Measurements from ENCODE around the gene CECR2. TPM values are rescaled to one million over a fixed set of nuclear protein-coding genes. Genes with fewer than 3 reads are reported as not detected.

Gene CECR2
- total RNA-seq, 2 experiments from 2014 or later = not detected

DNA sequence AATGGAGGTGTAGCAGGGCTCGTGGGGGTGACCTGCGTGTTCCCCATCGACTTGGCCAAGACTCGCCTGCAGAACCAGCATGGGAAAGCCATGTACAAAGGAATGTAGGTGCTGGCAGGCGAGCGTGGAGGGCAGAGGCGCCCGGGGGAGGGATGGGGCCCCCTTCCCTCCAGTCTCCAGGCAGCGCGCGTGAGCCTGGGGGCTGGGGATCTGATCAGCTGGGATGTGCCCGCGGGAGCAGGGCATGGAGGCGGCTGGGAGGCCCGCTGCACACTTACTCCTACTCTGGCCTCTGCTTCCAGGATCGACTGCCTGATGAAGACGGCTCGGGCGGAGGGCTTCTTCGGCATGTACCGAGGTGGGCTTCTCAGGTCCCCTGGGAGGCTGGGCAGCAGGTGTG is 211.8 kb downstream of the CECR2 start:
- Mint-ChIP-seq H3K36me3 (ENCODE audit: low read depth) (no peaks in the 10 kb centered on the region), H3K27me3 (no peaks in the 10 kb centered on the region), H3K4me1 (ENCODE audit: low read depth) (no peaks in the 10 kb centered on the region), H3K9me3 (no peaks in the 10 kb centered on the region), H3K4me3 (no peak overlapping the region), H3K27ac (no peak overlapping the region)
- H3K9me3 ChIP-seq (ENCODE audit: control insufficient read depth in 1 of 2, insufficient read depth in 1 of 2, low read length in 2 of 2) = no peaks in the 10 kb centered on the region
- no peak overlapping the region for H3K4me3 ChIP-seq (ENCODE audit: low read length)
- ATAC-seq (ENCODE audit: poor library complexity) (no peak), DNase-seq (no peak)
- H3K36me3 ChIP-seq (ENCODE audit: insufficient read depth, low read length) = no peaks in the 10 kb centered on the region
- TF ChIP-seq CTCF (IDR thresholded peaks at IDR 0.05) = no peak
- no peaks in the 10 kb centered on the region for H3K4me1 ChIP-seq (ENCODE audit: insufficient read depth, low read length)
- no peak overlapping the region for H3K27ac ChIP-seq (ENCODE audit: low read depth in 1 of 2, low read length in 2 of 2)
- intact Hi-C loops (cut with DNase I, micrococcal nuclease) = no loop called here
- ChIA-PET CTCF (no interaction called here), POLR2A (no interaction called here)
- no peaks in the 10 kb centered on the region for H3K27me3 ChIP-seq (ENCODE audit: control insufficient read depth in 1 of 2, insufficient read depth in 2 of 2, low read length in 2 of 2)

DNA sequence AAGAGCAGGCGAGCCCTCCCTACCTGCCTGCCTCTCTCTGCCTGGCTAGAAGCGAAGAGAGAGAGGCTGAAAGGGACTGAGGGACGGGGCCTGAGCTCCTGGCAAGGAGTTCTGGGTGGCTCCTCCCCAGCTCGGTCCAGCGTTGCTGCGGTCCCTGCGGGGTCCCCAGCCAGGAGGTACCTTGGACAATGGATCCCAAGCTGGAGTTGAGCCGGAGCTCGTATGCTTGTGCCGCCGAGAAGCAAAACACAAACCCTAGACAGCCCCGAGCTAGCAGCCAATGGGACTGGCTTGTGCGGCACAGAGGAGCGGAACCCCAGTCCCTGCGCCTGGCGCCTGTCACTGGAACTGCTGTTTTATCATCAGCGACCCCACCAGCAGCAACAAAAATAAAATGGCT is 212.4 kb downstream of the CECR2 start:
- DNase-seq = no peak
- ChIA-PET POLR2A (no interaction called here), CTCF (no interaction called here)
- no peaks in the 10 kb centered on the region for H3K27me3 Mint-ChIP-seq
- H3K4me1 ChIP-seq (ENCODE audit: insufficient read depth, low read length) = no peaks in the 10 kb centered on the region
- H3K4me1 Mint-ChIP-seq (ENCODE audit: low read depth) = no peaks in the 10 kb centered on the region
- H3K4me3 ChIP-seq (ENCODE audit: low read length) = no peak overlapping the region
- H3K27ac Mint-ChIP-seq = no peak overlapping the region
- H3K36me3 ChIP-seq (ENCODE audit: insufficient read depth, low read length) = no peaks in the 10 kb centered on the region
- no peak for TF ChIP-seq CTCF (IDR thresholded peaks at IDR 0.05)
- no peaks in the 10 kb centered on the region for H3K9me3 ChIP-seq (ENCODE audit: control insufficient read depth in 1 of 2, insufficient read depth in 1 of 2, low read length in 2 of 2)
- no peaks in the 10 kb centered on the region for H3K27me3 ChIP-seq (ENCODE audit: control insufficient read depth in 1 of 2, insufficient read depth in 2 of 2, low read length in 2 of 2)
- ATAC-seq (ENCODE audit: poor library complexity) = no peak
- intact Hi-C loops (cut with DNase I, micrococcal nuclease) = no loop called here
- no peak overlapping the region for H3K27ac ChIP-seq (ENCODE audit: low read depth in 1 of 2, low read length in 2 of 2)
- H3K36me3 Mint-ChIP-seq (ENCODE audit: low read depth) = no peaks in the 10 kb centered on the region
- no peaks in the 10 kb centered on the region for H3K9me3 Mint-ChIP-seq
- no peak overlapping the region for H3K4me3 Mint-ChIP-seq

DNA sequence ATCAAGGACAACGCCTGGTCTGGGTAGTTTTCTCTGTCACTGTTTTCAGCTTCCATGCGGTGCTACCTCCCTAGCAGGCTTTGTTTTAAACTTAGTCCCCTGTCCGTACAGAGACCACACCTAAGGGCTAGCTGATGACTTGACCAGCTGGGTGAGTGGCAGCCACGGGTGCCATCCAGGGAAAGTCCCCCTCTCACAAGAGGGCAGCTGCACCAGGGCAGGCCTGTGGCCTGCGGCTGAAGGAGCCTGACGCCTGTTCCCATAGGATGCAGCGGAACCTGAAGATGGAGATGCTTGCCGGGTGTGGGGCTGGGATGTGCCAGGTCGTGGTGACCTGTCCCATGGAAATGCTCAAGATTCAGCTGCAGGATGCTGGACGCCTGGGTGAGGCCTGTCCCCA is 213.9 kb downstream of the CECR2 start:
- Histone ChIP-seq H3K27ac (ENCODE audit: low read depth in 1 of 2, low read length in 2 of 2) (no peak overlapping the region), H3K27me3 (ENCODE audit: control insufficient read depth in 1 of 2, insufficient read depth in 2 of 2, low read length in 2 of 2) (no peaks in the 10 kb centered on the region), H3K36me3 (ENCODE audit: insufficient read depth, low read length) (no peaks in the 10 kb centered on the region), H3K9me3 (ENCODE audit: control insufficient read depth in 1 of 2, insufficient read depth in 1 of 2, low read length in 2 of 2) (no peaks in the 10 kb centered on the region), H3K4me1 (ENCODE audit: insufficient read depth, low read length) (no peaks in the 10 kb centered on the region), H3K4me3 (ENCODE audit: low read length) (no peak overlapping the region)
- intact Hi-C loops (cut with DNase I, micrococcal nuclease) = no loop called here
- no peak for TF ChIP-seq CTCF (IDR thresholded peaks at IDR 0.05)
- ChIA-PET POLR2A (no interaction called here), CTCF (no interaction called here)
- Mint-ChIP-seq H3K27ac (no peak overlapping the region), H3K9me3 (no peaks in the 10 kb centered on the region), H3K27me3 (no peaks in the 10 kb centered on the region), H3K4me3 (no peak overlapping the region), H3K4me1 (ENCODE audit: low read depth) (no peaks in the 10 kb centered on the region), H3K36me3 (ENCODE audit: low read depth) (no peaks in the 10 kb centered on the region)
- ATAC-seq (ENCODE audit: poor library complexity) = no peak
- DNase-seq = no peak

Measured in CD4-positive, alpha-beta T cell (primary cell).